Activated T-cell treated with anti-CD3 and anti-CD28 coated beads for 48 hours (primary cell): ENCODE results near the gene ANKRD39.

Source experiments
- DNase-seq: peaks from one replicate; pipeline ENCODE4 v3.0.0-alpha.2; 2020; ENCODE audit warnings: low read depth

ANKRD39 gene

DNA sequence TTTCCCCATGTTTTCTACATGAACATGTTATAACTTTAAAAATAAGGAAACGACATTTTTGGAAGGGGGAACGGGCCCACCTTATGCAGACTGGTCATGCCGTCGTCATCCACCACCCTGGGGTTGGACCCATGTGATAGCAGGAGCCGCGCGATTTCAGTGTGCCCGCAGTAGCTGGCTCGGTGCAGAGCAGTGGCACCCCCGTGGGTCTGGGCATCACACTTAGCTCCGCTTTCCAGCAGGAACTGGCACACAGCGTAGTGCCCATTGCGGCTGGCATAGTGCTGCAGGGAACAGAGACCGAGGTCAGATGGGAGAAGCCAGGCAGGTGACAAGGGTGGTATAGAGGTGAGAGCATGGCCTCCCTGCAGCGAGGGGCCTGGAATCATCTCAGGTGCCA lies 4.5 kb downstream of the ANKRD39 start:
- DNase-seq, result no peak

DNA sequence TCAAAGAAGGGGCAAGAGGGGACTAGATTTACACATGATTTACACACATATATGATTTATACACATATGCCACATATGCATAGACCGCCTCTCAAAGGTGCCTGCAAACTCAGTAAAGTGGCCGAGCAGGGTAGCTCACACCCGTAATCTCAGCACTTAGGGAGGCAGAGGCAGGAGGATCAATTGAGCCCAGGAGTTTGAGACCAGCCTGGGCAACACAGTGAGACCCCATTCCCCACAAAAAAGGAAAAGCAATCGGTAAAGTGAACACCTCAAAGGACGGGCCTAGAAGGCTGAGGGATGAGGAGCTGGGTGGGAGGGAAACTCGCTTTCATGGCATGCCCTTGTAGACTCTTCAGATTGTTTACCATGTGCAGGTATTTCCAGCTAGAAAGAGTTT lies 5.1 kb downstream of the ANKRD39 start:
- DNase-seq, result no peak

DNA sequence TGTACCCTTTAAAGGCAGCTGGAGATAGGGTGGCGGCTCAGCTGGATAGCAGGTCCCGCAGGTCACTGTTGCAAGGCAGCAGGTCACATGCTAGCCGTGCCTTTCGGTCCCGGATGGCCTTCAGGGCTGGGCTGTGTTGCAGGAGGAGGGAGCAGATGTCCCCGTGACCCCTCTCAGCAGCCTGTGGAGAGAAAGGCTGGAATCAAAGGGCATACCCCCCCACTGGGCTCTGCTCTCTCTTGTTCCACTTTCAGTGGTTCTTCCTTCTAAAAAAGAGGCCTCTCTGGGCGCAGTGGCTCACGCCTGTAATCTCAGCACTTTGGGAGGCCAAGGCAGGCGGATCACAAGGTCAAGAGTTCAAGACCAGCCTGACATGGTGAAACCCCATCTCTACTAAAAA lies 9.6 kb downstream of the ANKRD39 start:
- no peak for DNase-seq

DNA sequence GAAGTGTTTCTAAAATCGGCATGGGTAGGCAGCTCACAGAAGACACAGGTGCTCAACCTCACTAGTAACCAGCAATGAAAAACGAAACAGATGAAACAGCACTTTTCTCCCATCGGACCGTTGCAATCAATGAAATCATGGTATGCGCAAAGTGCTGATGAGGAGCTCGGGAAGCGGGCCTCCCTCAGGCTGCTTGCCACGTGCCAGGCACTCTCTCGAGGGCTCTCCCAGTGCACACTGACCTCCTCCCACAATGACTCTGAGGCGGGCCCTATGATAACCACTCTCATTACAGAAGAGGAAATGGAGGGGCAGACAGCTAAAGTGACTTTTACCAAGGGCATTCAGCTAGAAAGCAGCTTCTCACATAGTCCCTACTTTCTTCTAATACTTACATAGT lies 10.2 kb downstream of the ANKRD39 start:
- DNase-seq, result no peak

DNA sequence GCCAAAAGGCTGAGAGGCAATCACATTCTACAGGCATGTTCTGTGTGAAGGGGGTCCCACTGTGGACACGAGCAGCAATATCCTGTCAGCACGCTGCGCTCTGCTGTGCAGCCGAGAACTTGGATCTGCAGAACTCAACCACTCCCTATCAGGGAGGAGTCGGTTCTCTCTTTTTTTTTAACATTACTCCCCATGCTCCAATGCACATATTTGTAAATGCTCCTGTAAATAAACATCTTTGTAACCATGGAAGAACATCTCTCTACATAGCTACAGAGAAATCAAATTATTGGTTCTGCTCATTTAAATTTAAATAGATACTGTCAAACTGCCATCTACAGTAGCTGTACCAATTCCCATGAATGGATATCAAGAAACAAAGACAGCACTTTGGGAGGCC lies 11.0 kb downstream of the ANKRD39 start:
- no peak for DNase-seq

DNA sequence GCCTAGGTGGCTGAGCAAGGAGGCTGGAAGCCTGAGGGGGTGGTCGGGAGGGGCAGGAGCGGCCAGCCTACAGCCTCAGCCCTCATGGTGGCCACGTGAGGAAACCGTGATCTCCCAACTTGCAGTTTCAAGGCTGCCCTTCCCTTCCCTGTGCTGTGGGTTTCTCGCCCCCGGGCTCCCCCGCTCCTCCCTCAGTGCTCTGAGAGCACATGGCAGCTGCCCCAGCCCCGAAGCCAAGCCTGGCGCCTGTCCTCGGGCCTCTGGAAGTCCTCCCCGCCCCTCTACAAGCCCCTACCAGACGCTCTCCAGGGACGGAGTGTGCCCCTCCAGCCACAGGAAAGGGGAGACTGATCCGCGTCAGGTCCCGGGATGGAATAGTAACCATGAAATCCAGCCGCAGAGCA lies 13.4 kb downstream of the ANKRD39 start:
- no peak for DNase-seq

DNA sequence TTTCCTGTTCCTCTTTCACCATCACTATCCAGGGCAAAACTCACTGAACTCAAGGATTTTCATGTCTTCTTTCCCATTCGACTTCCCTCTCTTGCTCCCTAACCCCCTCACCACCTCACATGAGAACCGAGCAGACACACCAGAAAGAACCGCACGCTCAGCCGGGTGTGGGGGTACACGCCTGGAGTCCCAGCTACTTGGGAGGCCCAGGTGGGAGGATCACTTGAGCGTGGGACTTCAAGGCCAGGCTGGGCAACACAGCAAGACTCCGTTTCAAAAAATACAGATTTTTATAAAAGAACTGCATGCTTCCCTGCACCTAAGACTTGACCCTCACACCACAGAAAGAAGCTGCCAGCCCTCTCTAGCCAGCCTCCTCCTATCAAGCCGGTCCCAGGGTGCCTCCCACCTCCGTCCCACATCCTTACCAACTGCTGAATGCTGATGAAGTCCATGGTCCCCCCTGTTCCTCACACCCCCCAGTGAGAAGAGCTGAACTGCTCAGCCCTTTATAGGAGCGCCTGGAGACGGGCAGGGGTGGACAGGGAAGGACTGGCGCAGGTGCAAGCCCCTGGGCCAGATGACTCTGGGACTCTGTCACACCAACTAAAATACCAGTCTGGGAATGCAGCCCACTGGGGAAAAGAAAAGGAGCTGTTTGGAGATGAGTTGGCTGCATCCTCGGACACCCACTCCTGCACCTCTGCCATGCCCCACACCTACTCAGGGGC lies 14.1 kb downstream of the ANKRD39 start, which contains the start of gene ANKRD23:
TSS of gene ANKRD23 (minus strand) at position 484 of the 731 bp plus-strand sequence. CDS start at position 455, 29 bp downstream.
- no peak for DNase-seq

DNA sequence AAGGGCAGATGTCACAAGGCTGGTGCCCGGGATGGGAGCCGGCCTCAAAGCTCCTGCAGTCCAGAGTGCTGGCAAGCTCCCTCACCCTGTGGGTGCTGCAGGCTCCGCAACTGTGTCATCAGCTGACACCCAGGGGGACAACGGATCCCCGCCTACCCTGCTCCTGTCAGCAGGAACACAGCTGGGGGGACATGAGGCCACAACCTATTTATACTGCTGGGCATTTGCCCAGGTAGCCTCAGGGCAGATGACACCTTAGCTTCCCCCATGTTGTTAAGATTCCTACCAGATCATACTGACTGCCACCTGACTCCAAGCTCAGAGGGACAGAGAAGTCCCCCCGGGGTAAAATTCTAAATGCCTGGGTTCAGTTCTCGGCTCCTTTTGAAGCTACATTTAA lies 15.2 kb downstream of the ANKRD39 start:
- DNase-seq, result no peak

DNA sequence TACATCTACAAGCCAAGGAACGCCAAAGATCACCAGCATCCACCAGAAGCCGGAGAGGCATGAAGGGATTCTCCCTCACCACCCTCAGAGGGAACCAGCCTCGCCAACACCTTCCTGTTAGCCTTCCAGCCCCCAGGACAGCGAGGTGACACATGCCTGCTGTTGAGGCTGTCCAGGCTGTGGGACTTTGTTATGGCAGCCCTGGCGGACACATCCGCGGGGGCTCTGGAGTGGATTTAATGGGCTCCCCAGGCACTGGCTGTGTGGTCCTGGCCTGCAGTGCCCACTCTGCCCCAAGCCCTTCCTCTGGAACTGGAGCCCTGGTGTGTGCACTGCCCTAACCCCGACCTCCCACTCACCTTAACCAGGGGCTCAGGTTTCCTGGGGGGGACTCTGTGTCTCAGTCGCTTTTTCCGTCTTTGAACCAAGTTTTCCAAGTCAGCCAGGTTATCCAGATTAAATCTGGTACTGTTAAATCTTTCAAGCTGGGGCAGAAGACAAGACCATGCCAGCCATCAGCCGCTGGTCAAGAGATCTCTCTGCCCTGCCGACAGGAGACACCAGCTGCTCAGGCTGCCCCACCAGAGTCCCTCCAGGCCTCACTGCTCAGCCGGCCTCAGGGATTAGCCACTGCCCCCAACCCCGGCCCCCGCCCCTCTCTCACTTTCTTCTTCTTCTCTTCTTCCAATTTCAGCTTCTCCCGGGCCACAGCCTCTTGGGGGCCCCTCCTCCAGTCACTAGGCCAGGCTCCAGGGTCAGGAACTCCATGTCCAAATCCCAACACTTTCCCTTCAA lies 15.9 kb downstream of the ANKRD39 start:
- DNase-seq, result no peak

DNA sequence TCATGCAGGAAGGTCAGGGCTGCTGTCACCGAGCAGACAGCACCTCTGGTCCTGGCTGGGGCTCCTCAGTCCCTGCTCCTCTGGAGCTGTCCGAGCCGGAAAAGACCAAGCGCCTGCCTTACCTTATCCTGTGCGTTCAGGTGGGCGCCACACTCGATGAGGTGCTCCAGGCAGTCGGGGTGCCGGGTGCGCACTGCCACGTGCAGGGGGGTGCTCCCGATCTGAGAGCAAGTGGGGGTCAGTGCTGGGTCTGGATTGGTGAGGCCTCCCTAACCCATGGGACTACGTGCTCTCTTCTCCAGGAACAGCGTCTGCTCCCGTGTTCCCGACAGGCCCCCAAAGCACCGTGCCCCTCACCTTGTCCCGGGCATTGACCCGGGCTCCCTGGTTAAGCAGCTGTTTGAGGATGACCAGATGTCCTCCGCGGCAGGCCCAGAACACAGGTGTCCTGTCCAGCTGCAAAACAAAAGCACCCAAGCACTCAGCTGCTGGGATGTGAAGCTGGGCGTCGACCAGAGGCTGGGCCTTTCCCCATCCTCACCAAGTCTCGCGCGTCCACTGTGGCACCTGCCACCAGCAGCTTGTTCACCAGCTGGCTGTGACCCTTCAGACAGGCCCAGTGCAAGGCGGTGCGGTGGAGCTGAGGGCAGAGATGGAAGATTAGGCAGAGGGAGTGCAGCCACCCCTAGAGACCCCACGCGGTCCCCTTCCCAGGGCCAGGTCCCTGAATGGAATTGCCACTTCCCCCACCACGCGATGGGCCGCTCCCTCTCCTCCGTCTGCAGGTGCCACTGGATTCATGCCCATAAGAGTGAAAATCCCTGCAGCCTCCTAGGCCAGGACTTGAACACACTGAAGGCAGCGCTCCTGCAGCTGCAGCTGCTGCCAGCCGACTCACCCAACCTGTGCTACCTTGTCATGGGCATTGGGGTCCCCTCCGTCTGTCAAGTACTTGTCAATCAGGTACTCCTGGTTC lies 17.7 kb downstream of the ANKRD39 start:
- DNase-seq, result no peak

DNA sequence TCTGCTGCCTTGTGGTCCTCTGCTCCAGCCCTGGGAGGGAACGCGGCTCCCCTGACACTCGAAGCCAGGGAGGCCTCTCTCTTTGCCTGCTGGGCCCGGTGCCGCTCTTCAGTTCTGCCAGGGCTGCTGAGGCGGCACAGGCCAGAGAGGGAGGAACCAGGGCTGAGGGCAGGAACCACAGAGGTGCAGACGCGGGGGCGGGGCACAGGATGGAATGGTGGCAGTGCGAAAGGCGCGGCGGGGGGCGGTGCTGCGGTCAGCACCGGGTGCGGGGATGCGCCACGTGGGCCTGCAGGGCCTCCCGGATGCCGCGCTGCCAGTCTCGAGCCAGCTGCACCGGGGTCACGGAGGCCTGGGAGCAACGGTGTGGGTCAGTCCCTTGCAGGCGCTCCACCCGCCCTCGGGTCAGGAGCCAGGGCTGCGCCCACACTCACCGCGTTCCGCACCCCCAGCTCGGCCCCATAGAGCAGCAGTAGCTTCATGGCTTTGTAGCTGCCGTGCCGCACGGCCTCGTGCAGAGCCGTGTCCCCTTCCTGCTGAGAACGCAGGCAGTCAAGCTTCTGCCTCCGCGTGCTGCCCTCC lies 18.4 kb downstream of the ANKRD39 start:
- DNase-seq, result peak; percentile 73

DNA sequence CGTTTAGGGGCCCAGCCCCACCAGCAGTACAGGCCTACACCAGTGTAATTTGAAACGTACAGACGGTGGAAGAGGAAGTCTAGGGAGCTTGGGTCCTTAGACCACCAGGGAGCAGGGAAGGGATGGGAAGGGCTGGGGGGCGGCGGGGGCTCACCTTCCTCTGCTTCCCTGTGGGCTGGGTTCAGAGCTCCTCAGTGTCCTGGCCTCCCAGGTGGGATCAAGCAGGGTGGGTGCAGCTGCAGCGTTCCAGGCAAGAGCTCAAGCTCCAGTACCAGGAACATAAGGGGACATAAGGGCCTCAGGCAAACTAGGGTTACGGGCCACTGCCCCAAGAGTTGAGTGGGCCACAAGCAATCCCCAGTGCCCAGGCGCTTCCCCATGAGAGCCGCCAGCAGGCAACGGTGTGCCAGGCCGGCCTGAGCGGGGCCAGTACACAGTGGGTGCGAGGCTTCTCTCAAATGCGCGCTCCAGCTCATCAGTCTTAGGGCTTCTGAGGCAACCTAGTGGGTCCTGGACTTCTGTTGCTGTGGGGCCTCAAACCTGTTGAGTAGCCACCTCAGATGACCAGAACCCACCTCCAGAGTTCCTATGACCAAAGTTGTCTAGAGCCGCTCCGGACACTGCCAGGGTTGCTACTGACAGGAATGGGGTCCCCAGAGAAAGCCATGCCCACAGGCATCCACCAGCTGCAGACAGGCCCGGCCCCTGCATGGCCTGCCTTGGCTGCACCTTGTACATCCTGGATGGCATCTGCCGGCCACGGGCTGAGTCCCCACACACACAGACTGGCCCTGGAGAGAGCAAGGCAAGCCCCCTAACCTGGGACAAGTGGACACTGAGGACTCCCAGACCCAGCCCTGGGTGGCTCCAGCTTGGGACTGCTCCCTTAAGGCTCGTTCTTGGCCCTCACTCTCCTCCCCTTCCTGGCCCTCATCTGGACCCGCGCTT lies 19.2 kb downstream of the ANKRD39 start:
- no peak for DNase-seq

DNA sequence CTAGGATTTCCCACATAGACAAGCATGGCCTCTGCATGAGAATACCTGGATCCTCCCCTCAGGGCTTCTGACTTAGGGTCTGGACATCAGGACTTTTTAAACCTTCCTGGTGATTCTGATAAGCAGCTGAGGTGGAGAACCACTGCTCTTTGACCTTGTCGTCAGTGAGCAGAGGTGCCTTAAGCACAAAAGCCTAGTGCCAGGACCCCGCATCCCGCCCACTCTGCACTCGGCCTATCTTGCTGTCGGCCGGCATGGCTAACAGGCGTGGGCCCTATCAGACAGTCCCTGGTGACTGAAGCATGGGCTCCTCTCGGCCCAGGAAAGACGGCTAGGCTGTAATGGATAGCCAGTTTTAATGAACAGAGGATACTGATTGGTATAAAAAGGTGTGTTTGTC lies 20.2 kb downstream of the ANKRD39 start:
- no peak for DNase-seq

DNA sequence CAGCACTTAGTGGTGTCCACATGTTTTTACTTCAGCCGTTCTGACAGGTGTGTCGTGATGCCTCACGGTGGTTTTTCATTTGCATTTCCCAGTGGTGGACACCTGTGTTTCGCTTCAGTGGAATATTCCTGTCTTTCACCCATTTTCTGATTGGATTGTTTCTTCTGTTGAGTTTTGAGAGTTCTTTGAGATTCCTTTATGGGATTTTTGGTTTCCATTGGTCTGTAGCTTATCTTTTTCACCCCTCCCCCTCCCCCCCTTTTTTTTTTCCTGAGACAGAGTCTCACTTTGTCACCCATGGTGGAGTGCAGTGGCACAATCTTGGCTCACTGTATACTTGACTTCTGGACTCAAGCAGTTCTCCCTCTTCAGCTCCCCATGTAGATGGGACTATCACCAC lies 22.0 kb downstream of the ANKRD39 start:
- DNase-seq, result no peak

DNA sequence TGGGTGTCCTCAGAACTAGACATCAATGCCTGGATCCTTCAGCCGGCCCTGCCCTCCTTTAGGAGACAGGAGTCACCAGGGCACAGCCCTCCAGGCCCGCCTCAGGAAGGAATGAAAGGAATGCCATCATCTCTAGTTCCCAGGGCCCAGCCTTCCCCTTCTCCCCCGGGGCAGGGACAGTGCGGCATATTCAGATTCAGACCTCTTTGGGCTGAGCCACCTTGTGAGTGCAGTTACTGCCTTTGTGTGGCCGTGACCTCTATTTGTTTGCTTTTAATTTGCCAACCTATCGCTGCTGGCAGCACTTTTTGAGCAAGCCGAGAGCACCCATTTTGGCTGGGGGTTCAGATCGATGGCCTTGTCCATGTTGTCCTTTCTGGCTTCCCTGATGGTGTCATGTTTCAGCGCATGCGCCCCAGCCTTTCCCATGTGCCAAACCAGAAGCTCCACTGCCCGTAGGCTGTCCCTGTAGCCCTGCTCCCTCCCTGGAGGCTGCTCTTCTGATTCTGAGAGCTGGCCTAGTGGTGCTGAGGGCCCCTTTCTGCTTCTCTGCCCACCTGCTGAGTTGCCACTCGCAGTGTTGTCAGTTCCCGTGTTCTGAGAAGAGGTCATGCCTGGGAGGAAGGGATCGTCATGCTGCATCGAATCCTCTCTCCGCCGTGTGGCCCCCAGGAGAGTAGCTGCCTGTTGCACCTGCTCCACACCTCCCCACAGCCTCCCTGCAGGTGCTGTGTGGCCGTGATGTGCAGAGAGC lies 24.9 kb downstream of the ANKRD39 start:
- DNase-seq, result no peak

DNA sequence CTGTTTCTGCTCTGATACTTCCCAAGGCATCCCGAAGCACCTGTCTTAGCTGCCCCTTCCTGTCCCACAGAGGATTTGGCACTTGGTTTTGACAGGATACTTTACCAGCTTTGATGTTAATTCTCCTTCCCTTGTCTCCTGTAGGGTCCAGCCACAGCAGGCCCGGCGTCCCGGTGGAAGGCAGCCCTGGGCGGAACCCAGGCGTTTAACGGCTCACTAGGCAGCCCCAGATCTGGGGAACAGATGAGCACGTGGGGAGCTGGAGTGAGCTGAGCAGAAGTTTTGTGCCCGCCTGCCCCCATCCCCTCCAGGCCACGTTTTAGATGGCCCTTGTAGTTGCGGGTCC lies 25.4 kb downstream of the ANKRD39 start:
- DNase-seq, result no peak

DNA sequence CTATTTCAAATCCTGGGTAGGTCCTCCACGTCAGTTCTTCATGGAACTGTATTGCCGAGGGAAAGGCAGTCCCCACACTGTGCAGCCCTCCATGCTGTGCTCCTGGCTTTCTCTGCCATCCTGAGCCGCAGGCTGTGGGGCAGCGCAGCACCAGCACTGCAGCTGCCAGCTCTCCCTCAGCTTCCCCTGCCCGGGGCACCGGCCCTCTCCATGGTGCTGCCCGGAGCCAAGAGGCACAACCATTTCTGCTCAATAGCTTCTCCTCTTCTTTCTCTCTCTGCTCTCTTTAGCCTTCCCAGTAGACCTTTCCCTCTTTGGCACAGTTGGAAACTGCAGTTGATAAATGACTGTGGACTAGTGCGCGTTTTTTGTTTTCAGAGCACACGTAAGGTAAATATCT lies 26.1 kb downstream of the ANKRD39 start:
- DNase-seq, result no peak

DNA sequence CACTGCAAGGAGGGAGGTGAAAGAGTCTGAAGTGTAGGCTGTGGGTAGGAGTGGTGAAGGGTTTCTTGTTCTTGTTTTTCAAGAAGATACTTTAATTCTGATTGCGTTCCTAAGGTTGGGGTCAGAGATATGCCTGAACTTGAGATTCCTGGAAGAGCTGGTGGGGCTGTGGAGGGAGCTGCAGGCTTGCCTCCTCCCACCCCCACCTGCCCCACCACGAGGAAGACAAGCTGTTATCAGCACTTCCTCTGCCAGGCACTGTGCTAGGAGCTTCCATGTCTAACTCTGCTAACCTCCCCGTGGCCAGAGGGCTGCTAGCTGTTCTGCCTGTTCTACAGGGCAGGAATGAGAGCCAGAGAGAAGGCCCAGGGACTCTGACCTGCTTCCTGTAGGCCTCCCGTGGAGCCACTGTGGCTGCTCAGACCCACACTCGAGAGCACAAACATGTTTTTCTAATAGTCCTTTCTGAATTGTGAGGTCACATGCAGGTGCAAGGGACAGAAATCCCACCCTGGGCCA lies 27.7 kb downstream of the ANKRD39 start:
- DNase-seq, result no peak

DNA sequence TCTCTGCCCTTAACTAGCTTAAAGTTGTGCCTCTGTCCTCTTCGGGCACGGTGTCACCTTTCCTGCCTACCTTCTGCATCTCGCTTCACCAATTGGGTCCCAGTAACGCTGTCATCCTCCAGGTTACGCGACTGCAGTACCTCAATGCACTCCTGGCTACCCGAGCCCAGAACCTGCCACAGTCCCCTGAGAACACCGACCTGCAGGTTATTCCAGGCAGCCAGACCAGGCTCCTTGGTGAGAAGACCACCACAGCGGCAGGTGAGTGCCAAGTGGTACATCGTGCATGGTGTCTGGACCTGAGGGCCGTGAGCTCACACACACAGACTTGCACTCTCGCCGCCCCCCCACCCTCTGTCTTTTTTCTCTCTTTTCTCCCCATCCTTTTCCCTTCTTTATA lies 28.9 kb downstream of the ANKRD39 start:
- no peak for DNase-seq

DNA sequence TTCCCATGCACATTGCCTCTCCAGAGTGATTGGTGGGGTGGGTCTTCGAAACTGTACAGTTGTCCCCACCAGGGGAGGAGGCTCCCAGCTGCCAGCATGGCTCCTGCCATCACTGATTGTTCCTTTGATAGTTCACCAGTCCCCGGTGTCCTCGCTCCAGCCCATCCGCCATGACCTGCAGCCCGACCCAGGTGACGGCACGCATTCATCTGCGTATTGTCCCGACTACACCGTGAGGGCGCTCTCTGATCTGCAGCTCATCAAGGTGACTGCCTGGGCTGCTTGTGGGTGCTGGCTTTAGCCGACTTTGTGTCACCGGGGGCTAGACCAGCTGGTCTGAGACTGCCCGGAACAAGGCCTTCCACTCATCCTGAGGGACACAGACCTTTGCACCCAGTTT lies 29.4 kb downstream of the ANKRD39 start:
- DNase-seq, result no peak
